IMR-90 (cell line): ENCODE measurements around the gene SYTL1. TPM values are rescaled to one million over a fixed set of nuclear protein-coding genes. Genes with fewer than 3 reads are reported as not detected.

ENCODE experiments used
- ATAC-seq: fragments of 200-7000 bp; cut with Tn5 transposase; 2 replicates; pipeline ENCODE4 v1.9.1; 2020; ENCODE audit warnings: low read depth, mild to moderate bottlenecking, moderate library complexity
- BruUV-seq: library from RNA; stranded (reverse); fragments of 400-500 nt; replicated peaks from 2 replicates; lab custom pipeline; 2021; lab: Mats Ljungman, UMichigan
- CTCF ChIA-PET: fragments of 300-600 bp; formaldehyde crosslinking; extraction: SDS; loops from one replicate; lab custom pipeline; 2021; ENCODE audit warnings: antibody characterized with exemption; lab: Yijun Ruan, JAX
- POLR2A ChIA-PET: fragments of 300-600 bp; sonication (Branson Sonifier 250); formaldehyde crosslinking; loops from one replicate; lab custom pipeline; 2022; ENCODE audit warnings: antibody characterized with exemption; ENCODE audit not compliant: unreplicated experiment; lab: Charles Lee
- DNase-seq: peaks from one replicate; pipeline ENCODE4 v3.0.0; 2013
- H2AFZ ChIP-seq: replicated peaks from 2 replicates; pipeline ENCODE3; 2013; ENCODE audit warnings: low read length, mild to moderate bottlenecking; ENCODE audit not compliant: poor library complexity
- H2AK5ac ChIP-seq: 2 replicates; pipeline ENCODE4 v1.6.1; 2013; ENCODE audit warnings: low read depth, low read length, inconsistent platforms
- H2AK9ac ChIP-seq: replicated peaks from 2 replicates; pipeline ENCODE3; 2013; ENCODE audit warnings: mild to moderate bottlenecking, low read depth, low read length, moderate library complexity; ENCODE audit not compliant: poor library complexity
- H2BK120ac ChIP-seq: 2 replicates; pipeline ENCODE4 v1.6.1; 2013; ENCODE audit warnings: low read depth, low read length, inconsistent platforms
- H2BK15ac ChIP-seq: 3 replicates; pipeline ENCODE4 v1.6.1; 2013; ENCODE audit warnings: low read depth, low read length, inconsistent platforms
- H2BK20ac ChIP-seq: 2 replicates; pipeline ENCODE4 v1.6.1; 2013; ENCODE audit warnings: low read depth, mild to moderate bottlenecking, inconsistent platforms, low read length, moderate library complexity
- H2BK5ac ChIP-seq: 2 replicates; pipeline ENCODE4 v1.6.1; 2013; ENCODE audit warnings: mild to moderate bottlenecking, low read depth, low read length, inconsistent platforms; ENCODE audit not compliant: poor library complexity, severe bottlenecking
- H3K14ac ChIP-seq: replicated peaks from 2 replicates; pipeline ENCODE4 v1.6.1; 2013; ENCODE audit warnings: low read depth, low read length, inconsistent platforms
- H3K18ac ChIP-seq: 2 replicates; pipeline ENCODE4 v1.6.1; 2013; ENCODE audit warnings: low read depth, low read length, control low read depth
- H3K23ac ChIP-seq: 2 replicates; pipeline ENCODE4 v1.6.1; 2013; ENCODE audit warnings: low read depth, low read length, inconsistent platforms
- H3K27ac ChIP-seq: 2 replicates; pipeline ENCODE4 v1.5.1; 2013; ENCODE audit warnings: mild to moderate bottlenecking, control low read depth, low read length; ENCODE audit not compliant: insufficient read depth
- H3K27me3 ChIP-seq: 2 replicates; pipeline ENCODE4 v1.6.1; 2013; ENCODE audit warnings: low read length; ENCODE audit not compliant: control insufficient read depth, insufficient read depth
- H3K36me3 ChIP-seq: 2 replicates; pipeline ENCODE4 v1.6.1; 2013; ENCODE audit warnings: low read length, mixed read lengths; ENCODE audit not compliant: control insufficient read depth, insufficient read depth
- H3K4ac ChIP-seq: 2 replicates; pipeline ENCODE4 v1.6.1; 2013; ENCODE audit warnings: low read depth, low read length, inconsistent platforms
- H3K4me1 ChIP-seq: 2 replicates; pipeline ENCODE4 v1.6.1; 2013; ENCODE audit warnings: low read length, mixed read lengths; ENCODE audit not compliant: control insufficient read depth, insufficient read depth
- H3K4me2 ChIP-seq: 2 replicates; pipeline ENCODE4 v1.6.1; 2013; ENCODE audit warnings: low read depth, mild to moderate bottlenecking, control low read depth, low read length, moderate library complexity
- H3K4me3 ChIP-seq: 2 replicates; pipeline ENCODE4 v1.5.1; 2013; ENCODE audit warnings: low read depth, mild to moderate bottlenecking, control low read depth, low read length, moderate library complexity; ENCODE audit not compliant: insufficient read depth
- H3K56ac ChIP-seq: 2 replicates; pipeline ENCODE4 v1.6.1; 2013; ENCODE audit warnings: low read length, inconsistent platforms; ENCODE audit not compliant: insufficient read depth; ENCODE audit errors: extremely low read depth
- H3K79me1 ChIP-seq, 2 experiments: 2 replicates each; pipeline ENCODE4 v1.6.1; 2013; ENCODE audit warnings: low read length in 2 of 2, inconsistent platforms in 1 of 2, low read depth in 1 of 2
- H3K9ac ChIP-seq: 2 replicates; pipeline ENCODE4 v1.6.1; 2013; ENCODE audit warnings: low read depth, low read length, control low read depth
- H3K9me1 ChIP-seq: 2 replicates; pipeline ENCODE4 v1.6.1; 2013; ENCODE audit warnings: low read length, inconsistent platforms; ENCODE audit not compliant: insufficient read depth
- H3K9me3 ChIP-seq: 2 replicates; pipeline ENCODE4 v1.6.1; 2013; ENCODE audit warnings: low read length; ENCODE audit not compliant: control insufficient read depth, insufficient read depth
- H4K20me1 ChIP-seq: 2 replicates; pipeline ENCODE4 v1.6.1; 2013; ENCODE audit warnings: low read length, inconsistent platforms; ENCODE audit not compliant: insufficient read depth
- H4K5ac ChIP-seq: 2 replicates; pipeline ENCODE4 v1.6.1; 2013; ENCODE audit warnings: mild to moderate bottlenecking, low read depth, low read length, control low read depth
- H4K8ac ChIP-seq, 2 experiments: 2 replicates each; pipeline ENCODE4 v1.6.1; 2013; ENCODE audit warnings: low read depth in 2 of 2, low read length in 2 of 2, control low read depth in 1 of 2, inconsistent platforms in 1 of 2
- H4K91ac ChIP-seq: 2 replicates; pipeline ENCODE4 v1.6.1; 2013; ENCODE audit warnings: low read depth, low read length, inconsistent platforms; ENCODE audit not compliant: insufficient read depth
- FOS ChIP-seq: fragments of 150-350 bp; IDR thresholded peaks from 2 replicates; pipeline ENCODE4 v1.6.1; 2016; ENCODE audit warnings: low read depth, low read length
- MAFK ChIP-seq: IDR thresholded peaks from 2 replicates; pipeline ENCODE4 v1.6.1; 2012; ENCODE audit warnings: low read depth, low read length, improper control_type of control experiment
- MAZ ChIP-seq: IDR thresholded peaks from 2 replicates; pipeline ENCODE4 v1.6.1; 2012; ENCODE audit warnings: low read depth, mild to moderate bottlenecking, low read length, improper control_type of control experiment, moderate library complexity, borderline replicate concordance
- MXI1 ChIP-seq: IDR thresholded peaks from 2 replicates; pipeline ENCODE4 v1.6.1; 2012; ENCODE audit warnings: low read depth, mild to moderate bottlenecking, low read length, moderate library complexity, borderline replicate concordance
- NFE2L2 ChIP-seq: fragments of 150-350 bp; IDR thresholded peaks from 2 replicates; pipeline ENCODE4 v1.6.1; 2016; ENCODE audit warnings: low read depth, mild to moderate bottlenecking, low read length
- RFX5 ChIP-seq: IDR thresholded peaks from 2 replicates; pipeline ENCODE4 v1.8.0; 2012; ENCODE audit warnings: low read depth, mild to moderate bottlenecking, low read length, moderate library complexity
- WGBS, 2 experiments: methylation state at CpG; one replicate each; pipeline versions ENCODE4 v1.1.5 to v1.1.7; 2013; ENCODE audit warnings: missing lambda C conversion rate in 2 of 2; ENCODE audit not compliant: insufficient read length in 1 of 2; ENCODE audit errors: extremely low coverage in 2 of 2; 5-methylcytosine and 5-hydroxymethylcytosine counted together
- dilution Hi-C: fragments of 300-500 bp; cut with HindIII; formaldehyde crosslinking; loops from one replicate; pipeline ENCODE4 v1.14.3; 2018; ENCODE audit warnings: low sequenced_read_pairs; ENCODE audit not compliant: unreplicated experiment
- in situ Hi-C: fragments of 300-500 bp; cut with MboI; formaldehyde crosslinking; loops from 3 replicates; pipeline ENCODE4 v1.14.3; 2019; ENCODE audit warnings: low sequenced_read_pairs, inconsistent platforms, mixed read lengths
- intact Hi-C: fragments of 100-400 bp; cut with micrococcal nuclease; formaldehyde crosslinking; loops from 2 replicates; pipeline ENCODE4 v1.10.0; 2022
- polyA plus RNA-seq, 3 experiments: library from polyadenylated mRNA; depleted of rRNA; stranded (reverse); fragments of >200 nt; gene quantifications; 2 replicates each; pipeline ENCODE4 v1.2.3, GENCODE V29; 2012; ENCODE audit warnings: low replicate concordance in 1 of 3
- total RNA-seq: library from RNA; depleted of rRNA; stranded (reverse); fragments of >200 nt; gene quantifications from 2 replicates; pipeline ENCODE4 v1.2.3, GENCODE V29; 2012
- TF ChIP-seq, protein P1 (sequence below): fragments of 150-350 bp; IDR thresholded peaks from 2 replicates; pipeline ENCODE4 v1.6.1; 2016; ENCODE audit warnings: low read depth, mild to moderate bottlenecking, low read length, moderate library complexity, borderline replicate concordance

Gene SYTL1
- total and polyA plus RNA-seq, 2 of the 4 experiments (the other 2 are of a cell fraction), result 0.18 to 1.0 TPM

DNA sequence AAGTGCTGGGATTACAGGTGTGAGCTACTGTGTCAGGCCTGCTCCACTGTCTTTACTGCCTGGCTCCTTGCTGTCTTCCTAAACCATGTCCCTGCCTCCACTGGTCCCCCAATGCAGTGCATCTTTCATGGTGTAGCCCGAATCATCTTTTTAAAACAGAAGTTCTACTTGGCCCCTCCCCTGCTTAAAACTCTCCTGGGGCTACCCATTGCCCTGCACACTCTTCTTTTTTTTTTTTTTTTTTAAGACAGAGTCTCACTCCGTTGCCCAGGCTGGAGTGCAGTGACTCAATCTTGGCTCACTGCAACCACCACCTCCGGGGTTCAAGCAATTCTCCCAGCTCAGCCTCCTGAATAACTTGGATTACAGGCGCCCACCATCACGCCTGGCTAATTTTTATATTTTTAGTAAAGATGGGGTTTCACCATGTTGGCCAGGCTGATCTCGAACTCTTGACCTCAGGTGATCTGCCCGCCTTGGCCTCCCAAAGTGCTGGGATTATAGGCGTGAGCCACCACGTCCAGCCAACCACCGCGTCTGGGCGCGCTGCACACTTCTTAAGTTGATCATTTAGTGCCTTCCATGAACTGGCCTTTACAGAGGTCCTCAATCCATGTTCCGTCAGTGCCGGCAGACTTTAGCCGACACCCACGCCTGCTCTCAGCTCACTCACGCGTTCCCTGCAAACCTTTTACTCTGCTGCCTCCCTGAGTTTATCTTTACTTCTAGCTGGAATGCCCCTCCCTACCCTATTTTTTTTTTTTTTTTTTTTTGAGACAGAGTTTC, 30.4 kb downstream of the SYTL1 start:
- ChIA-PET POLR2A (no interaction called here), CTCF (no interaction called here)
- Histone ChIP-seq H3K4me3 (no peak overlapping the region), H3K4me2 (no peak overlapping the region), H3K27ac (no peak overlapping the region), H2AFZ (no peak overlapping the region), H4K5ac (no peak overlapping the region), H2AK9ac (no peak overlapping the region), H3K18ac (no peak overlapping the region), H3K4ac (no peak overlapping the region), H4K20me1 (no peaks in the 10 kb centered on the region), H3K27me3 (peaks cover 12% of the 10 kb centered on the region), H4K8ac (no peak overlapping the region), H2BK15ac (no peak overlapping the region), H2BK5ac (no peak overlapping the region), H3K14ac (no peak overlapping the region), H3K56ac (no peak overlapping the region), H3K79me1 (0 out of 4 replicates have a peak, but pooled peaks cover 0 to 5% of the 10 kb centered on the region in 2 experiments), H2AK5ac (no peak overlapping the region), H2BK120ac (no peak overlapping the region), H3K9me3 (no peaks in the 10 kb centered on the region), H3K36me3 (no peaks in the 10 kb centered on the region), H3K4me1 (peaks cover under 1% of the 10 kb centered on the region), H2BK20ac (no peak overlapping the region), H3K23ac (no peak overlapping the region), H4K91ac (no peak overlapping the region), H3K9me1 (peaks cover 5% of the 10 kb centered on the region; the same call in 1 of the 2 replicates), H3K9ac (no peak overlapping the region)
- dilution Hi-C loops (no loop called here), intact Hi-C loops (no loop called here), in situ Hi-C loops (no loop called here)
- 65% methylated on average over 4 of the region's 19 CpGs; no CpG with 5 or more reads in 1 of the 2 experiments for WGBS, 2 experiments
- TF ChIP-seq NFE2L2, result no peak
- no peak for TF ChIP-seq MAFK
- no peak for TF ChIP-seq MAZ
- no peak for TF ChIP-seq RFX5
- TF ChIP-seq, protein P1, sequence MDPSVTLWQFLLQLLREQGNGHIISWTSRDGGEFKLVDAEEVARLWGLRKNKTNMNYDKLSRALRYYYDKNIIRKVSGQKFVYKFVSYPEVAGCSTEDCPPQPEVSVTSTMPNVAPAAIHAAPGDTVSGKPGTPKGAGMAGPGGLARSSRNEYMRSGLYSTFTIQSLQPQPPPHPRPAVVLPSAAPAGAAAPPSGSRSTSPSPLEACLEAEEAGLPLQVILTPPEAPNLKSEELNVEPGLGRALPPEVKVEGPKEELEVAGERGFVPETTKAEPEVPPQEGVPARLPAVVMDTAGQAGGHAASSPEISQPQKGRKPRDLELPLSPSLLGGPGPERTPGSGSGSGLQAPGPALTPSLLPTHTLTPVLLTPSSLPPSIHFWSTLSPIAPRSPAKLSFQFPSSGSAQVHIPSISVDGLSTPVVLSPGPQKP, result no peak
- TF ChIP-seq MXI1, result no peak
- TF ChIP-seq FOS, result no peak
- ATAC-seq (no peak), DNase-seq (no peak)
- BruUV-seq, result no TSS peak
